Thoracic aorta (tissue), 2 donors: ENCODE results near the gene PTPN14. TPM values are rescaled to one million over a fixed set of nuclear protein-coding genes. Genes with fewer than 3 reads are reported as not detected.

Source experiments
- ATAC-seq: fragments of 150-250 bp; one replicate; pipeline ENCODE4 v1.8.0; 2017; ENCODE audit warnings: low read depth; ENCODE audit not compliant: insufficient number of reproducible peaks, low FRiP score
- DNase-seq: peaks from one replicate; pipeline ENCODE4 v3.0.0-alpha.2; 2020; ENCODE audit warnings: low spot score
- H3K27ac ChIP-seq, 2 donors: fragments of 200-600 bp; sonication (generic); 1 replicate in 1 of 2; 2 replicates in 1 of 2; pipeline ENCODE4 v1.5.1; 2016; ENCODE audit warnings: mild to moderate bottlenecking in 2 of 2, moderate library complexity in 2 of 2
- H3K27me3 ChIP-seq: fragments of 200-600 bp; sonication (generic); replicated peaks from 2 replicates; pipeline ENCODE4 v1.6.0; 2016; ENCODE audit warnings: mild to moderate bottlenecking; ENCODE audit not compliant: insufficient read depth
- H3K36me3 ChIP-seq: fragments of 200-600 bp; sonication (generic); one replicate; pipeline ENCODE4 v1.5.1; 2016
- H3K4me1 ChIP-seq, 2 donors: fragments of 200-600 bp; sonication (generic); 1 replicate in 1 of 2; 2 replicates in 1 of 2; pipeline versions ENCODE4 v1.5.1 to v1.6.0; 2016; ENCODE audit warnings: low read depth in 2 of 2, mild to moderate bottlenecking in 1 of 2; ENCODE audit not compliant: control insufficient read depth in 1 of 2
- H3K4me3 ChIP-seq: fragments of 200-600 bp; sonication (generic); 2 replicates; pipeline ENCODE4 v1.5.1; 2016; ENCODE audit warnings: mild to moderate bottlenecking
- H3K9me3 ChIP-seq: fragments of 200-600 bp; sonication (generic); 2 replicates; pipeline ENCODE4 v1.5.1; 2016
- total RNA-seq, 2 donors: library from RNA; depleted of rRNA; stranded (reverse); fragments of >200 nt; gene quantifications; one replicate each; pipeline versions ENCODE4 v1.1.0 to v1.2.3, GENCODE V29; 2016
- TF ChIP-seq, protein P1 (sequence below): fragments of 200-600 bp; sonication (generic); IDR thresholded peaks from one replicate; pipeline ENCODE4 v1.5.1; 2019; ENCODE audit warnings: antibody characterized with exemption

Gene PTPN14
- total RNA-seq, 2 donors from 2014 or later, result 33.3 to 63.8 TPM

DNA sequence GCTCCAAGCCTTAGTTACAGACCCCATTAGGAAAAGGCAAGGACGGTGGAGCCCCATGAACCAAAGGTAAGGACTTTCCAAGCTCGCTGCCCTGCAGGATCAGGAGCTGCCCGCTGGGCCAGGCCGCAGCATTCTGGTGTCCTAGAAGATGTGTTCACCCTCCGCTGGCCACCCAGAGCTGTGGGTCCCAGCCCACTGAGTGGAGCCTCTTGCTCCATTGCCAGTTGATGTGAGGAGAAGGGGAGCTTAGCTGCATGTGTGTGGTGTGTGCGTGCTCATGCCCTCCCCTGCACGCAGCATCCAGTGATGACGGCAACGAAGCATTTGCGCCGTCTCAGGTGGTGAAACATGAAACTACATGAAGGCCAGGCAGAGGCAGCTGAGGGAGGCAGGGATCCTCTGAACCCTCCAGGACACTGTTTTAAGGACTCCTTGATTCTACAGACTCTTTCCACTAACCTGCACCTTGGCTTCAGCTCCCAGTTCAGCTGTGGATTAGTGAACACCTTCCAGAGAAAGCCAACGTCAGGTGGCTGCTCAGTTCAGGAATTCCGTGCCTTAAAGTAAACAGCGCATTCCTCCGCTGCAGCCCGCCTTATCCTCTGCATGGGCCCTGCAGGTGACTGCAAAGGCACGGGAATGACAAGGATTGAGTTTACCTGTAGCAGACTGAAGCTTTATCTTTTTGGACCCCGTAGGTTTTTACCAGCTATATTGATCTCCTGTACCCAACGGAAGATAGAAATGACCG is 221.8 kb downstream of the PTPN14 start:
- no peaks in the 10 kb centered on the region for H3K27me3 ChIP-seq
- ATAC-seq, result no peak
- no peak for DNase-seq

DNA sequence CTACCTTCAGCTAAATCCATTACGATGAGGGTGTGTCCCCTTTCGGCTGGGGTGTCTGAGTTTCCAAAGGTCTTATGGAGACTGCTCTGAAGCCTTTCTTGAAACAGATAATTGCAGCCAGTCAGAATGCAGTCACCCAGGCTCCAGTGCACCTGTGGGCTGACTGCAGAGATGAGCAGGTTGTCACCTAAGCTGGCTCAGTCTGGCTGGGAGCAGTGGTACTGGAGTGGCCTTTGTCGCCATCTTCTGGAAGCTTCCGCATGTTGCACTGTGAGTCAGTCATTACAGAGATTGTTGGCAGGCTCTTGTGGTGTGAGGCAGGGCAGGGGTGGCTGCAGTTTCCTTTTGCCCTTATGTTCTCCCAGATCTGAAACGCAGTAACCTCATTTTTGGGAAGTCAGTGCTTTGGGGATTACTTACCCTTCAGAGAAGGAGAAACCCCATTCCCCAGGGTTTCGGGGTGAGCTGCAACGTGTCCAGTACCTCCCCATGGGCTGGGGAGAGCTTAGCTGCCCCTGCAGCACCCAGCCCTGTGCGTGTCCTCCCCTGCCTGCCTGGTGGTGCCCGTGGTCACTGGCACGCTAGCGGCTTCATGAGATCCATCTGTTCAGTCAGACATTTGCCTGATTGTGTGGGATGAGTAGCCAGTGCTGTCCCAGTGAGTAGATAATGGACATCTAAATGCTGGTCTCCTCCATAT is 222.5 kb downstream of the PTPN14 start:
- ATAC-seq (peak; percentile 78), DNase-seq (peak; percentile 28)
- H3K4me3 ChIP-seq, result no peak overlapping the region
- no peak overlapping the region for H3K27ac ChIP-seq
- no peaks in the 10 kb centered on the region for H3K27me3 ChIP-seq
- TF ChIP-seq, protein P1, sequence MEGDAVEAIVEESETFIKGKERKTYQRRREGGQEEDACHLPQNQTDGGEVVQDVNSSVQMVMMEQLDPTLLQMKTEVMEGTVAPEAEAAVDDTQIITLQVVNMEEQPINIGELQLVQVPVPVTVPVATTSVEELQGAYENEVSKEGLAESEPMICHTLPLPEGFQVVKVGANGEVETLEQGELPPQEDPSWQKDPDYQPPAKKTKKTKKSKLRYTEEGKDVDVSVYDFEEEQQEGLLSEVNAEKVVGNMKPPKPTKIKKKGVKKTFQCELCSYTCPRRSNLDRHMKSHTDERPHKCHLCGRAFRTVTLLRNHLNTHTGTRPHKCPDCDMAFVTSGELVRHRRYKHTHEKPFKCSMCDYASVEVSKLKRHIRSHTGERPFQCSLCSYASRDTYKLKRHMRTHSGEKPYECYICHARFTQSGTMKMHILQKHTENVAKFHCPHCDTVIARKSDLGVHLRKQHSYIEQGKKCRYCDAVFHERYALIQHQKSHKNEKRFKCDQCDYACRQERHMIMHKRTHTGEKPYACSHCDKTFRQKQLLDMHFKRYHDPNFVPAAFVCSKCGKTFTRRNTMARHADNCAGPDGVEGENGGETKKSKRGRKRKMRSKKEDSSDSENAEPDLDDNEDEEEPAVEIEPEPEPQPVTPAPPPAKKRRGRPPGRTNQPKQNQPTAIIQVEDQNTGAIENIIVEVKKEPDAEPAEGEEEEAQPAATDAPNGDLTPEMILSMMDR, result peak; percentile 87
- H3K36me3 ChIP-seq, result peaks cover 5% of the 10 kb centered on the region
- no peaks in the 10 kb centered on the region for H3K9me3 ChIP-seq
- no peaks in the 10 kb centered on the region for H3K4me1 ChIP-seq

More for the DNA sequence above, 221.8 kb downstream of the PTPN14 start:
- Histone ChIP-seq H3K4me3 (no peak overlapping the region), H3K36me3 (peaks cover 5% of the 10 kb centered on the region), H3K9me3 (no peaks in the 10 kb centered on the region), H3K4me1 (no peaks in the 10 kb centered on the region), H3K27ac (no peak overlapping the region)
- TF ChIP-seq, protein P1, result no peak

DNA sequence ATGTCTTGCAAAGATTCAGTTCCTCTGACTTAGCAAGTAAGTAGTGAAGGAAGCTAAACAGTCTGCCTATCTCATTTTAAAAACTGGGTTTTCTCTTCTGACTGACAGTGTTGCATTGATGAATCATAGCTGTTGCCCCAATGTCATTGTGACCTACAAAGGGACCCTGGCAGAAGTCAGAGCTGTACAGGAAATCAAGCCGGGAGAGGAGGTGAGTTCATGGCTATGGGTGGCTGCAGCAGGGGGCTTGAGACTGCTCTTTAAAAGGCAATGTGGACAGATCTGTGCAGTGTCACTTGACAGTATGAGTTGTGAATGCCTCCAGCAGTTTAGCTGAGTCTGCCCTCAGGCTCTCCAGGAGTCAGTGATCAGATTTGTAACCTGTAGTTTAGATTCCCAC is 223.9 kb downstream of the PTPN14 start:
- no peak overlapping the region for H3K27ac ChIP-seq
- no peak for ATAC-seq
- H3K36me3 ChIP-seq, result peaks cover 5% of the 10 kb centered on the region
- H3K27me3 ChIP-seq, result no peaks in the 10 kb centered on the region
- H3K9me3 ChIP-seq, result no peaks in the 10 kb centered on the region
- no peak for DNase-seq
- no peak overlapping the region for H3K4me3 ChIP-seq
- TF ChIP-seq, protein P1, result no peak
- H3K4me1 ChIP-seq, result no peaks in the 10 kb centered on the region

DNA sequence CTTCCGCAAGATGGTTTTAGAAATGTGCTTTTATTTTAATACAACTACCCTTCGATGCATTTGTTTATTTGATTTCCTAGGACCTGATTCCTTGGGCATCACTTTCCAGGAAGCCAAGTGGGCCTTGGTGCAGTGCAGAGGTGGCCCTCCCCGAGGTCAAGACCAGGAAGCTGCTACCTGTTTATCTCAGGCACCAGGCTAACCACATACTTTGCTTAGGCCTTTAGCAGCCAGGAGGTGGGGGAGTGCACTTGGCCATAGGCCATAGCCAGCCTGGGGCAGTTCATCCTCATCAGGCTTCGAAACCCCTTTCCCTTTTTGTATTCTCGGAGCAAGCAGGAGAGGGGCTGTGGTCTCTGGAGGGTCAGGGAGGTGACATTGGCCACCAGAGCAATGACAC is 225.0 kb downstream of the PTPN14 start:
- no peak overlapping the region for H3K4me3 ChIP-seq
- no peak for DNase-seq
- ATAC-seq, result no peak
- H3K4me1 ChIP-seq, result no peaks in the 10 kb centered on the region
- TF ChIP-seq, protein P1, result no peak
- H3K36me3 ChIP-seq, result peaks cover 5% of the 10 kb centered on the region
- no peak overlapping the region for H3K27ac ChIP-seq
- H3K27me3 ChIP-seq, result no peaks in the 10 kb centered on the region
- H3K9me3 ChIP-seq, result no peaks in the 10 kb centered on the region
